ENCODE measurements around the gene SH3RF3. TPM values are rescaled to one million over a fixed set of nuclear protein-coding genes. Genes with fewer than 3 reads are reported as not detected.
A peak's percentile ranks its signal among the peaks of the same experiment; 100 is the strongest.

SH3RF3 gene
- total RNA-seq, 1 experiment from 2014 or later, result 21.7 TPM

- BruUV-seq (replicated peaks), result no TSS peak
- Mint-ChIP-seq H3K9me3 (ENCODE audit: unreplicated experiment) (no peaks in the 10 kb centered on the region), H3K27ac (ENCODE audit: low read depth, unreplicated experiment) (peak overlapping the region; percentile 82), H3K4me1 (ENCODE audit: insufficient read depth, unreplicated experiment) (peaks cover 46% of the 10 kb centered on the region), H3K4me3 (ENCODE audit: unreplicated experiment) (peak overlapping the region; percentile 36), H3K27me3 (ENCODE audit: insufficient read depth, unreplicated experiment) (no peaks in the 10 kb centered on the region), H3K36me3 (ENCODE audit: insufficient read depth, unreplicated experiment) (no peaks in the 10 kb centered on the region)
- ChIA-PET CTCF (interaction anchor here (0.8 kb wide), 1 partner anchor 384 kb away, joined by 3 read pairs; no protein-coding TSS in a partner anchor), POLR2A (interaction anchor here (0.6 kb wide), 1 partner anchor 222 kb away, joined by 3 read pairs; no protein-coding TSS in a partner anchor)
- DNase-seq (ENCODE audit: unreplicated experiment), result peak; percentile 42
- no peak for TF ChIP-seq CTCF (IDR thresholded peaks at IDR 0.05; ENCODE audit: unreplicated experiment)
- intact Hi-C loops (cut with micrococcal nuclease), result no loop called here
These were observed 206.7 kb downstream of the SH3RF3 start for GRCh38 chr2:109335631-109336176.

GRCh38 chr2:109336296-109336695, 207.3 kb downstream of the SH3RF3 start:
- CTCF ChIA-PET, result interaction anchor here (0.8 kb wide), 1 partner anchor 384 kb away, joined by 3 read pairs; no protein-coding TSS in a partner anchor
- no TSS peak for BruUV-seq (replicated peaks)
- no peaks in the 10 kb centered on the region for H3K36me3 Mint-ChIP-seq (ENCODE audit: insufficient read depth, unreplicated experiment)
- DNase-seq (ENCODE audit: unreplicated experiment), result no peak
- no peak overlapping the region for H3K4me3 Mint-ChIP-seq (ENCODE audit: unreplicated experiment)
- H3K27ac Mint-ChIP-seq (ENCODE audit: low read depth, unreplicated experiment), result peak overlapping the region; percentile 82
- H3K27me3 Mint-ChIP-seq (ENCODE audit: insufficient read depth, unreplicated experiment), result no peaks in the 10 kb centered on the region
- POLR2A ChIA-PET, result no interaction called here
- peaks cover 49% of the 10 kb centered on the region for H3K4me1 Mint-ChIP-seq (ENCODE audit: insufficient read depth, unreplicated experiment)
- no peaks in the 10 kb centered on the region for H3K9me3 Mint-ChIP-seq (ENCODE audit: unreplicated experiment)
- intact Hi-C loops (cut with micrococcal nuclease), result no loop called here
- TF ChIP-seq CTCF (IDR thresholded peaks at IDR 0.05; ENCODE audit: unreplicated experiment), result no peak

DNA sequence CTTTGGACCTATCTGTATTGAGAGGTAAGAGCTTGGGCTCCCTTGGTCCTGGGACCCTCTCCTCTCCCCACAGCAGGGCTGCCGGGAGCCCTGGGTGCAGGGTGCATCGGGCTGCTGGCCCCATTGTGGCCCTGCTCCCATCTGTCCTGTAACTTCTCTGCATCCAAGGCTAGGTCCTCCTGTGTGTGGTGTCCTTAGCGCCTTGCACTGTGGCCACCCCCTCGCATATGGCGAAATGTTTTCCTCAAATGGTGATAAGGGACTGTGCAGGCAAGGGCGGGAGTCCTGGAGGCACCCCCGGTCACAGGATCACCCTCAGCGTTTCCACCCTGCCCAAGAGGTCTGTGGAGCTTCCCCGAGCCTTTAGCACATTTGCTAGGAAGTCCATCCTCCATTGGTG, 208.2 kb downstream of the SH3RF3 start:
- no peaks in the 10 kb centered on the region for H3K27me3 Mint-ChIP-seq (ENCODE audit: insufficient read depth, unreplicated experiment)
- no peak for TF ChIP-seq CTCF (IDR thresholded peaks at IDR 0.05; ENCODE audit: unreplicated experiment)
- H3K4me1 Mint-ChIP-seq (ENCODE audit: insufficient read depth, unreplicated experiment), result peaks cover 51% of the 10 kb centered on the region
- BruUV-seq (replicated peaks), result no TSS peak
- no peaks in the 10 kb centered on the region for H3K36me3 Mint-ChIP-seq (ENCODE audit: insufficient read depth, unreplicated experiment)
- H3K27ac Mint-ChIP-seq (ENCODE audit: low read depth, unreplicated experiment), result no peak overlapping the region
- intact Hi-C loops (cut with micrococcal nuclease), result no loop called here
- no peak for DNase-seq (ENCODE audit: unreplicated experiment)
- no peak overlapping the region for H3K4me3 Mint-ChIP-seq (ENCODE audit: unreplicated experiment)
- CTCF ChIA-PET, result no interaction called here
- H3K9me3 Mint-ChIP-seq (ENCODE audit: unreplicated experiment), result no peaks in the 10 kb centered on the region
- POLR2A ChIA-PET, result no interaction called here

DNA sequence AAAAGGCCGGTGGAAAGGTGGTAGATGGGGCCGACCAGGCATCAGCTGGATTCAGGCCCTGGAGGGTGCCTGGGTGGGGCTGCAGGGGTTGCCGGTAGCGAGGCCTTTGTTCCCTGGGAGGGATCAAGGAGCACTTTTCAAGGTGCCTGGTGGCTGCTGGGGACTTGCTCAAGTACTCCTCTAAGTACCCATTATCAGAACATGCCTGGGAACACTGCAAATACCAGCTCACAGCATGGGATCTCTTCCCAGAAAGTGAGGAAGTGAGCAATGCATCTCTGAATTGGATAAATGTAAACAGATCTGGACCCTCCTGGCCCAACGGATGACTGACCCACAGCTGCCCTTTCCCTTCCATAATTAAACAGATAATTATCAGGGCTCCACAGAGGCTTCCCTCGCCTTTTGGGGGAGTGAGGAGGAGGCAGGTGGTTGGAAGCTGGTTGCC, 210.5 kb downstream of the SH3RF3 start:
- H3K36me3 Mint-ChIP-seq (ENCODE audit: insufficient read depth, unreplicated experiment), result peaks cover 8% of the 10 kb centered on the region
- CTCF ChIA-PET, result interaction anchor here (0.6 to 0.7 kb wide), 3 partner anchors 12 to 85 kb away, joined by 3 read pairs; no protein-coding TSS in a partner anchor
- H3K9me3 Mint-ChIP-seq (ENCODE audit: unreplicated experiment), result no peaks in the 10 kb centered on the region
- no peak for TF ChIP-seq CTCF (IDR thresholded peaks at IDR 0.05; ENCODE audit: unreplicated experiment)
- intact Hi-C loops (cut with micrococcal nuclease), result no loop called here
- POLR2A ChIA-PET, result interaction anchor here (1.2 kb wide), 1 partner anchor 101 kb away, joined by 3 read pairs; no protein-coding TSS in a partner anchor
- peaks cover 38% of the 10 kb centered on the region for H3K4me1 Mint-ChIP-seq (ENCODE audit: insufficient read depth, unreplicated experiment)
- H3K27me3 Mint-ChIP-seq (ENCODE audit: insufficient read depth, unreplicated experiment), result no peaks in the 10 kb centered on the region
- H3K27ac Mint-ChIP-seq (ENCODE audit: low read depth, unreplicated experiment), result no peak overlapping the region
- peak; percentile 60 for DNase-seq (ENCODE audit: unreplicated experiment)
- no TSS peak for BruUV-seq (replicated peaks)
- H3K4me3 Mint-ChIP-seq (ENCODE audit: unreplicated experiment), result no peak overlapping the region
